Measurements from ENCODE around the gene NBEA. TPM values are rescaled to one million over a fixed set of nuclear protein-coding genes. Genes with fewer than 3 reads are reported as not detected.

NBEA gene
- total RNA-seq, 1 experiment from 2014 or later, result 1.9 TPM

- no peak for DNase-seq (ENCODE audit: low read depth)
Measured at GRCh38 chr13:35279500-35279899, 337.4 kb downstream of the NBEA start.

DNA sequence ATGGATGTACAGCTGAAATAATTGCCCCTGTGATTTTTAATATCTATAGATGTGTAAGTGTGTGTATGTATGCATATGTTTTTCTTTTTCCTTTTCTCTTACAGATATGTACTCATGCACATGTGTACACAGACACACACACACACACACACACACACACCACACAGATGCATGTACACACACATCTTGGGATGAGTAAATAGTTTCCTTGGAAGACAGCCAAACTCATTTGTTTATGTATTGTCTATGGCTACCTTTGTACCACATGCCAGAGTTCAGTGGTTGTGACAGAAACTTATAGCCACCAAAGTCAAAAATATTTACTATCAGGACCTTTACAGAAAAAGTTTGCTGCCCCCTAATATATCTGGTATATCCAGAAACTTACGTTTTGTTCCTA lies 341.8 kb downstream of the NBEA start:
- DNase-seq (ENCODE audit: low read depth), result peak; percentile 0

GRCh38 chr13:35285677-35286076 lies 343.6 kb downstream of the NBEA start:
- DNase-seq (ENCODE audit: low read depth), result no peak

DNA sequence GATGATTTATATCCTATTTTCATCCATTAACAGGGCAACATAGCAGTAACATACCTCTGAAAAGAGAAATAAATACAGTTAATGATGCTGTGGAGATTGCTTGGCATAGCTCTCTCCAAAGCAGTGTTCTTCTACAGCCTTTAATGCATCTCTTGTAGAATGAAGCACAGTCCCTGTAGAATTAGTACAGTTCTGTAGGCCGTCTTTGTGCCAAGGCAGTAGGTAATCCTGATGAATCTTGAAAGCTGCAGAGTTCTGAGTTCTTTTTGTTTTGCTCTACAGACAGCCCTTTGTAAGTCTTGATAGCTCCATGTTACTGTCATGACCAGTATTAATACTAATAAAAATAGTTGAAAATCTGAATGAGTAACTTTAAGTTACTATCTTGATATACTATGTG lies 350.3 kb downstream of the NBEA start:
- DNase-seq (ENCODE audit: low read depth), result no peak

DNA sequence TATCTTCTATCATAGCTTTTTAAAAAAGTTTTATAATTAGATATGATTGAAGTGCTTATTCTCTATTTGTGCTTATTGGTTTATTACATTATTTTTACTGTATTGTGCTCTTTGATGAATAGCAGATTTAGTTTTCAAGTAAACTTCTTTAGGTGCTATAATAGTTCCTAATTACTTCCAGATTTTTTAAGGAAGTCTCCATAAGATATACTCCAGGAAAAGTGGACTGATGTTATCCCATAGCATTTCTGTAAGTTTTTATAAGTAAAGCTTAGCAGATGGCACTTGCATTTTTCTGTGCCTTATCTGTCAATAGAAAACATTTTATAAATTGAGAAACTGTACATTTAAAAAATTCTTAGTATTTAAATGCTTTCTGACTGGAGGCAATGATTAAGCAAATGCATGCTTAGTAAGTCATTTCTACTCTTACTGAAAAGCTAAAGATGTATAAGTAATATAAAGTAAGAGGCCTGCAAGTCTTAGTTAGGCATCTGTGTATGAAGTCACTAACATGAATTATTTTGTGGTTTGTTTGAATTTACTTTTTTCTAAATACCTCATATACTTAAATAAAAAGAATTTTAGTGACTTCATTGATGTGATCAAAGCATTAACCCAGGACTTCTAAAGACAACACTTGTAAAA lies 351.6 kb downstream of the NBEA start:
- DNase-seq (ENCODE audit: low read depth), result no peak

DNA sequence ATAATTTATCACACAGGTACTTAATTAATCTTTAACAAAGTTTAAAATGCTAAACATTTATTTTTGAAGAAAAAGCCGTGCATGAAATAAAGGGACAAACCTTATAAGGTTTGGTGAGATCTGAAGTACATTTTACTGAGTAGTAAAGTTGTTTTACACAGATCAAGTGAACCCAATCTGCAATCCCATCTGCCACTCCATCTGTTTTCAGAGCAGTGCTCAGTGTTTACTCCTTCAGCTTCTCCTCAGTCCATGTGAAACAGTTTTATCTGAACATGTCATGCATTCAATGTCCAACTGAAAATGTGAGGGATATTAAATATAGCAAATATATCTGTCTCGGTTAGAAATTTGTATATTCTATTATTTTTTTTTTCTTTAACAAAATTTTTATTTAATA lies 367.6 kb downstream of the NBEA start:
- DNase-seq (ENCODE audit: low read depth), result no peak

GRCh38 chr13:35332134-35332533 lies 390.1 kb downstream of the NBEA start:
- DNase-seq (ENCODE audit: low read depth), result no peak

GRCh38 chr13:35333157-35333556 lies 391.1 kb downstream of the NBEA start:
- DNase-seq (ENCODE audit: low read depth), result no peak

GRCh38 chr13:35342440-35342839 lies 400.4 kb downstream of the NBEA start:
- no peak for DNase-seq (ENCODE audit: low read depth)

- DNase-seq (ENCODE audit: low read depth), result no peak
Measured at GRCh38 chr13:35343417-35343816, 401.3 kb downstream of the NBEA start.

DNA sequence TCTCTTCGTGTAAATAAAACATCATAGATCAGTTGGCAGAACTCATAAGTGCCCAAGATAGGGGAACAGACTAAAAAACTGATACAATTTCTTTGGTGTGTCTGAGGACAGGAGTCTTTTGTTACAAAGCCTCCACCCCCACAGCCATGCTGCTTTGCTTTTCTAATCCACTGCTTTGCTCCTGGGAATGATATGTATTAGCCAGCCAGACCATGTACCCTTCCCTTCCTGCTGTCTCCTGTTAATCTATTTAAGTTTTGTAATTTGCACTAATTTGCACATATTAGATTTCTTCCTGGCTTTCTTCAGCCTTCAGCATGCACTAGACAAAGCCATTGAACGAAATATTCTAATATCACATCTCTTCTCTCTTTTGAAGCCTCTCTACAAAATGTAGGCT lies 403.9 kb downstream of the NBEA start:
- no peak for DNase-seq (ENCODE audit: low read depth)

GRCh38 chr13:35346494-35346893 lies 404.4 kb downstream of the NBEA start:
- no peak for DNase-seq (ENCODE audit: low read depth)

DNA sequence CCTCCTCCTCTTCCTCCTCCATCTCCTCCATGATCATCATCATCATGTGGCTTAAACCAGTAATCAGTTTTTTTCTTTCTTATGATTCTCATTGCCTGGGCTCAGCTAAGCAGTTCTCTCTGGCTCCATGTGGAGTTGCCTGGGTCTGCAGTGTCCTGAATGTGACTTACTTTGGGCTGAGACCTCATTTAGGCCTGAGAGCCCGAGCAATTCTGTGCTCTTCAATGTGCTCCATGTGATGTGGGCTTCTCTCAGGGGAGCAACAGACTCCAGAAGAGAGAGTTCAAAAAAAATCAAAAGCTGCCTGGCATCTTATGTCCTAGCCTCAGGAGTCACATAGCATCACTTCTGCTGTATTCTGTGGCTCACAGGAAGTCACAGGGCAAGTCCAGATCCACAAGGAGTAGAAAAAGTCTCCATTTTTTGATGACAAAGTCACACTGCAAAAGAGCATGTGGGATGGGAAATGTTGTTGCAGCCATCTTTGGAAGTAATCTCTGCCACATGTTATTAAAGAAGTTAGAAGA lies 405.7 kb downstream of the NBEA start:
- no peak for DNase-seq (ENCODE audit: low read depth)

DNA sequence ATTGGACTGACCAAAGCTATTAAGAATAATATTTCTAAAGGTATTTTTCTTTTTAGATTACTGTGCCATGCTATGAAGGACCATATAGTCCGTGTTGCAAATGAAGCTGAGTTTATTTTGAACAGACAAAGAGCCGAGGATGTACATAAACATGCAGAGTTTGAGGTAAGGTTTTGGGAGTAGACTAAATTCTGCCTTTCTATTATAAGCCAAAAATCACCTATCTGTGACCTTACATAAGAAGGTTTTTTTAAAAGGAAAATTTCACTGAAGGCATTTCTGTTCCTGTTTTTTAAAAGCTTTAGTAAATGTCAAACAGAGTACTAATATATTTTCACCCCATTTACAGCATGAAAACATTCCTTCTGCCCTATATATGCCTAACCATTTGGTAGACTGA lies 407.0 kb downstream of the NBEA start:
- DNase-seq (ENCODE audit: low read depth), result no peak

DNA sequence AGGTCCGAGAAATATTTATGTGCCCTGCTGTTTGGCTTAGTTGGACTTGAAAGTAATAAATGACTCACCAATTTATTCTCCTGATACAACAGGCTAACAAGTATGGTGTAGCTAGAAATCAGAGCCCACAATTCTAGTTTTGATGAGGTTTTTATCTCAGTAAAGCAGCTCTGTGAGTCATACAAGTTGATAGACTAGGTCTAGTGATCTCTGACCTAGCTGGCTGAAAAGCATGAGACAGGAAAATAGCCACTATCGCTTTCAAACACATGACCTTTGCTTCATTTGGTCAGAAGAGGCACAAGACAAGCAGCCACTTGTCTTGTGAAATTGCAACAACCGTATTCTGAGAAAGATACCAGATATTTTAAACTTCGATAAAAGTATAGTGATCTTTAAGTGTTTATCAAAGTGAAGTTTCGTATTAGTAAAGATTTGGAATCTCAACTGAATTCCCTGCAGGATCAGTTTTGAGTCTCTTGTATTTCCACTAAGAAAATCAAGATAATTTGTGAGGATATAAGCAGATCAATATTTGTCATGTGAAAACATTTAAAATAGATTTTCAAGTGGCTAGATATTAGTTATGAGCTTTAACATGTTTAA lies 407.7 kb downstream of the NBEA start:
- DNase-seq (ENCODE audit: low read depth), result peak; percentile 21

DNA sequence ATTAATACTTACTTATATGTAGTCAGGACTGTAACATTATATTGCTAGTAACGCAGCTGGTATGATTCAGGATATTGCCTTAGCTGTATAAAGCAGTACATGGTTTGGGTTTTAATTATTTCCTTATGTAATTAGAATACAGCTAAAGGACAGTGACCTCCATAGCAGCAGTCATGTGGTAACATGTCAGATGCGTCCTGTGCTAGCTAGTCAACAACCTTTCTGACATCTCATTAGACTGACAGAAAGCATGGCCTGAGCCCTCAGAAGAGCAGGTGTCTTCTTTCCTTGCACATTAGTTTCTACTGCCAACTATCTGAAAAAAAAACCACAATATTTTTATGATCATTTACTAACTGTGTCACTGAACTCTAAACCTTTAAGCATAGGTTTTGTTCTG lies 412.2 kb downstream of the NBEA start:
- no peak for DNase-seq (ENCODE audit: low read depth)

GRCh38 chr13:35354882-35355281 lies 412.8 kb downstream of the NBEA start:
- DNase-seq (ENCODE audit: low read depth), result no peak

GRCh38 chr13:35356572-35356971 lies 414.5 kb downstream of the NBEA start:
- no peak for DNase-seq (ENCODE audit: low read depth)

- DNase-seq (ENCODE audit: low read depth), result no peak
Measured at GRCh38 chr13:35365883-35366282, 423.8 kb downstream of the NBEA start.

- no peak for DNase-seq (ENCODE audit: low read depth)
Measured at GRCh38 chr13:35367586-35367985, 425.5 kb downstream of the NBEA start.

DNA sequence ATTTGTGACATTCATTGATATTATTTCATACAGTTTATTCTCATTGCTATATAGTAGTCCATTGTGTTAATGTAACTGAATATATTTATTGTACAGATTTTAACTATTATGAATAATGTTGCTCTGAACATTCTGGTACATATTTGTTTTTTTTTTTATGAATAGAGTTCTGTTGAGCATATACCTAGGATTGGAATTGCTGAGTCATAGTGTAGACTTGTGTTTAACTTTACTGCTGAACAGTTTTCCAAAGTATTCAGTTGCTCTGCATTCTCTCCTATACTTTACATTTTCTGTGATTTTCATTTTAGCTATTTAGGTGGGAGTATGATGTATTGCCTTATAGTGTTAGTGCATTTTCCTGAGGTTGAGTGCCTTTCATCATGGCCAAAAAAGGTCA lies 436.9 kb downstream of the NBEA start:
- no peak for DNase-seq (ENCODE audit: low read depth)

DNA sequence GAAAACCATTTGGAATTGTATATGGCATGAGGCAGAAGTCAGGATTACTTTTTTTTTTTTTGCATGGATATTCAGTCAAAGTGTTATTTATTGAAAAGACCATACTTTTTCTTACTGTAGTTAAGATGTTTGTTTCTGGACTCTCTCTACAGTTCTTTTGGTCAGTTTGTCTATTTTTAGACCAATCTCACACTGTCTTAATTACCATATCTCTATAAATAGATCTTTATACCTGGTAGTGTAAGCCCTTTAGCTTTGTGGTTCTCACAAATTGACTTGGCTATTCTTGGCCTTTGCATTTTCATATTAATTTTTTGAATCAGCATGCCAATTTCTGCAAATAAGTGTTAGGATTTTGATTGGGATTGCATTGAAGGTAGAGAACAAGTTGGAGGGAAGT lies 437.6 kb downstream of the NBEA start:
- DNase-seq (ENCODE audit: low read depth), result no peak

- DNase-seq (ENCODE audit: low read depth), result no peak
Measured at GRCh38 chr13:35387682-35388250, 445.7 kb downstream of the NBEA start.

All from Daoy (cell line).